Activated effector memory CD4-positive, alpha-beta T cell treated with Interleukin-2 at 50 U/mL for 16 hours (primary cell): ENCODE measurements around the gene AMY2B.
A peak's percentile ranks its signal among the peaks of the same experiment; 100 is the strongest.
"Not testable (repeated sequence)": the region's sequence is repeated elsewhere in the genome, so short reads cannot be mapped to it uniquely, and the experiment has no call there.

ENCODE experiments used
- DNase-seq: peaks from one replicate; pipeline ENCODE4 v3.0.0-alpha.2; 2020

AMY2B gene

DNA sequence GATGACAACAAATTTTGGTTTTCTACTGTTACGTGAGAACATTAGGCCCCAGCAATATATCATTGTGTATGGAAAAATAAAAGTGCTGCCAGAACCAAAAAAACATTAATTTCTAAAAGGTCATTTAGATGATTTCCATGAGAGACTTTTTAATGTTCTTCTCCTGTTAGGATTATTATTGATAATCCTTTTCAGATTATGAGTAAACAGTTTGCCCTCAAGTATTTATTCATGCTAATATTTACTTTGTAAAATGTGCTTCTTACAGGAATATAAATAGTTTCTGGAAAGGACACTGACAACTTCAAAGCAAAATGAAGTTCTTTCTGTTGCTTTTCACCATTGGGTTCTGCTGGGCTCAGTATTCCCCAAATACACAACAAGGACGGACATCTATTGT lies at the start of gene AMY2B:
AMY2B (plus strand) TSS at position 301 of the 400 bp plus-strand sequence; CDS start at position 315, 14 bp downstream.
- not testable (repeated sequence) for DNase-seq

DNA sequence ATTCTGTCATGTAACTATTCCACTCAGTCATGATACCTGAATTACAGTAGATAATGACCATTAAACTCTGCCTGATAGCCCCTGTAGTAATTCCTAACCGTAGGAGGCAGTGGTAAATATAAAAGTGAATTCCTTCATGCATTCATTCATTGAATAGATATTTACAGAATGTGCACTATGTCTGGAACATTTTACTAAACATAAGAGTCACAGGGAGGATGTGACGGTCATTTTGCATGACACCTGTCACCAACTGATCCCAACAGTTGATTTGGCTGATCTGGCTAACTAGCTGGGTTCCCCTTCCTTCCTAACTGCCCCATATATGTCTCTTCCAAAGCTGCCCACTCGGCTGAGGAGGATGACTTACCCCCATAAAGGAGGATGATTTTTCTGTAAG lies 48.0 kb upstream of the AMY2B start:
- no peak for DNase-seq

DNA sequence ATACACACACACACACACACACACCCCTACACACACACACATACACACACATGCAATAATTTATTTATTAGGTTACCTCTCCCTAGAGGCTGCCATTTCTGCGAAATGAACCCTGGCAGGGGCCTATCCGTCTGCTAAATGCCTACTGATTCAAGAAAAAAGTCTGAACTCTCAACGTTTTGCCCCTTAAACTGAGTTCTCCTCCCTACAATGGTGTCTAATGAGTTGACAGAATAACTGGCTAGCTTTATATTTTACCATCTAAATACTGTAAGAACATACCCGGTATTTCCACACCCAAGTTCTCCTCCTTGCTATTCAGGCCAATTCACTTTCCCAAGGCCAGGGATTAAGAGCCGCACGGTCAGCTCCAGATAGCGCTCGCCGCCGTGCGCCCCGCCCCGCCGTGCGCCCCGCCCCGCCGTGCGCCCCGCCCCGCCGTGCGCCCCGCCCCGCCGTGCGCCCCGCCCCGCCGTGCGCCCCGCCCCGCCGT lies 46.2 kb upstream of the AMY2B start:
- DNase-seq, result no peak

DNA sequence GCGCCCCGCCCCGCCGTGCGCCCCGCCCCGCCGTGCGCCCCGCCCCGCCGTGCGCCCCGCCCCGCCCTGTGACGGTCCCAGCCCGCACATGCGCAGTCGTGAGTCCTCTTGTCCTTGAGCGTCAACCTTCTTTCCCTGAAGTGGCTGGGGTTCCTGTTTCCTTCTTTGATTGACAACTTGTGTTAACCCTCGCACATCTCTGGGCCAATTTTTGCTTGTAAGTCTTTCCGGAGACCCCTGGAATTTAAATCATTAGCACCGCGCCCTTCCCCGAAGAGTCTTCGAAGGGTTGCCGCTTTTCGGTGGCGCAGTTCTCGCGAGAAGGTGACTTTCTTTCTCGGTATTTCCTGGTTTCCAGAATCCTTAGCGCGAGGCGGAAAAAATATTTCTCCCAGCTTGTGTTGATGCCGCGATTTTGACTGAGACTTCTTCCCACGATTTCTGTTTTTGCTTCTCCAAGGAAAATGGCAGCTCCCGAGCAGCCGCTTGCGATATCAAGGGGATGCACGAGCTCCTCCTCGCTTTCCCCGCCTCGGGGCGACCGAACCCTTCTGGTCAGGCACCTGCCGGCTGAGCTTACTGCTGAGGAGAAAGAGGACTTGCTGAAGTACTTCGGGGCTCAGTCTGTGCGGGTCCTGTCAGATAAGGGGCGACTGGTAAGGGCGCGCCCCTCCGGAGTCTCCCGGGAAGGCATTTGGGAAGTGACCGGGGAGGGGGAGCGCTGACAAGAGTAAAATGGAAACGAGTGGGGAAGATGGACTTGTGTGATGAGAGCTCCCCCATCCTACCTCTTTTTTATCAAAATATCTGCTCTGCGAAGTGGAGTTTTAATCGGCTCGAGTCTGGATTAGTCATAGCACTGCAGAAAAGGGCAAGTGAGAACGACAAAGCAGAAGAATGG lies 45.5 kb upstream of the AMY2B start, which contains the start of gene RNPC3:
RNPC3 (plus strand) TSS at position 93 of the 901 bp plus-strand sequence; CDS start at position 465, 372 bp downstream.
- DNase-seq, result peak; percentile 67

DNA sequence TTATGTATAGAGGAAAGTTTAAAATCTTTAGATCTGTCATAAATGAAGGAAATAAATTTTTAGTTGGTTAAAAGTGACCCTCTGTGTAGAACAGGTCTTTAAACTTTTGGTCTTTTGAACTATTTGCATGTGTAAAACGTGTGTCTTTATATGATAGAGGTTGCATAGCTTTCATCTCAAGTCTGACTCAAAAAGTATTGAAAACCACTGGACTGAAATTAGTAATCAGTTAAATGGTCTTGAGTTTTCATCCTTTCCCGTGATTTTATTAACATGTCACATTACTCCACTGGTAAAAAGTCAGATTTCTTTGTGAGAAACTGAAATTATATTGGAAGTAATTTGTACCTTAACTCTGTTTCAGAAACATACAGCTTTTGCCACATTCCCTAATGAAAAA lies 44.1 kb upstream of the AMY2B start:
- no peak for DNase-seq

DNA sequence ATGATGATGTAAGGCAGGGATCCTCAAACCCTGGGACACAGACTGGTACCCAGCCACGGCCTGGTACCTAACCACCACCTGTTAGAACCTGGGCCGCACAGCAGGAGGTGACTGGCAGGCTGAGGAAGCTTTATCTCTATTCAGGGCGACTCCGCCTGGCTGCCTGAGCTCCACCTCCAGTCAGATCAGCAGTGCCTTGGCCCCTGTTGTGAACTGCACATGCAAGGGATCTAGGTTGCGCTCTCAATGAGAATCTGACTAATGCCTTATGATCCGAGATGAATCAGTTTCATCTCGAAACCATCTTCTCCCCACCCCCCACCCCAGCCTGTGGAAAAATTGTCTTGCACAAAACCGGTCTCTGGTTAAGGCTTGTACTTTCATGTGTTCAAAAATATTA lies 41.6 kb upstream of the AMY2B start:
- DNase-seq, result peak; percentile 13

DNA sequence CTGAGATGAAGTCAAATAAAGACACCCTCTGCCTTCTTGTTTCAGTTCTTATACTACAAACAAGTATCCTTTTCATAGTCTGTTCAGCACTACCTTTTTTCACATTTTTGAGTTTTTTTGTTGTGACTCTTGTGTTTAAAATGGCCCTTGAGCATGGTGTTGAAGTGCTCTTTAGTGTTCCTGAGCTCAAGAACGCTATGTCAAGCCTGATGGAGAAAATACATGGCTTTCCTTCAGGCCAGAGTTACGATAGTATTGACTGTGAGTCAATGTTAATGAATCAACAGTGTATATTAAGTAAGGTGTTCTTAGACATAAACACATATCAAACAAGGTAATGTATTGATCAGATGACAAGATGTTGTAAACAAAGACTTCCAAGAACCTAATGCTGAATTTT lies 33.2 kb upstream of the AMY2B start:
- no peak for DNase-seq

DNA sequence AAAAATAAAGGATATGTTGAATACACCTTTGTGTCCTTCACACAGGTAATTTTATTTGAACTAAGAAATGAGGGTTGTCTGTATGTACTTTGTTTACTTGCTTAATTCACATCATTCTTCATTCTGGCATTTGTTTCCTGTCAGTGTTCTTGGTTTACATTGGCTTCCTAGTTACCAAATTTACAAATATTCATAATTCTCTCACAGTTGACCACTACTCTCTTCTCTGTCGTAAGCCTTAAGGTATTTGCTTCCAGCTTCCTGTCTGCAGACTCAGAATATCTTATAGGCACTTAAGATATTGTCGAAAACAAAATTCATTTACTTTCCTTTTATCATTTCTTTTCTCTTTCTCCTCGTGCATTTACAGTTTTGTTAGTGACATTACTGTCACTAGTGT lies 30.0 kb upstream of the AMY2B start:
- DNase-seq, result no peak

DNA sequence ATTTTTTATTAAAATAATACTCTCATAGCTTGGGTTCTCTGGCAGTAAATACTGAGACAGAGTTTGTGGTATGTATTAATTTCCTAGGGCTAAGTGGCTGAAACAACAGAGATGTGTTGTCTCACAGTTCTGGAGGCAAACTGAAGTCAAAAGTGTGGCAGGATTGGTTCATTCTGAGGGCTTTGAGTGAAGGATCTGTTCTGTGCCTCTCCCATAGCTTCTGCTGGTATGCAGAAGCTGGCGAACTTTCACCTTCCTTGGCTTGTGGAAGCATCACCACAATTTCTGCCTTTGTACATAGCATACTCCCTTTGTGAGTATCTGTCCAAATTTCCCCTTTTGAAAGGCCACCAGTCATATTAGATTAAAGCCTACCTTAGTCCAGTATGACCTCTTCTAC lies 24.9 kb upstream of the AMY2B start:
- no peak for DNase-seq

DNA sequence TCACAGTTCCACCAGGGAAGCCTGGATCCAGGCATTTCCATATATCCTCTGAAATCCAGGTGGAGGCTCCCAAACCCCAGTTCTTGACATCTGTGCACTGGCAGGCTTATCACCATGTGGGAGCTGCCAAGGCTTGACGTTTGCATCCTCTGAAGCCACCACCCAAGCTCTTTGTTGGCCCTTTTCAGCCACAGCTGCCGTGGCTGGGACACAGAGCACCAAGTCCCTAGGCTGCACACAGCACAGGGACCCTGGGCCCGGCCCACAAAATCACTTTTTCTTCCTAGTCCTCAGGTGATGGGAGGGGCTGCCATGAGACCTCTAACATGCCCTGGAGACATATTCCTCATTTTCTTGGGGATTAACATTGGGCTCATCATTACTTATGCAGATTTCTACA lies 23.5 kb upstream of the AMY2B start:
- no peak for DNase-seq

DNA sequence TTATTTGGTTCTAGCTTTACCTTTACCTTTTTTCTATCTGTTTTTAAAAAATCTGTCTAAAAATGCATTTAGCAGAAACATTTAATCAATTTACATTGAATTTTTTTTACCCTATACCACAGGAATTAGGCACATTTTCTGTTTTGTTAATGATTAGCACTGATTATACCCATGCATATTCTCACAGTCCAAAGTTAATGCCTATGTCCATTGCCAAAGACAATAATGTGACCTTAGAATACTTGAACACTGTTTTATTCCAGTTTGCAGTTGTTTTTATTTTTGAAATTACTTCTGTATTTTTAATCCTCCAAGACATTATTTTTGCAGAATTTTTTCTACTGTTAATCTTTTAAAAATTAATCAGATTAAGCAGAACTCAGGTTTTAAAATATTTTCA lies 11.0 kb upstream of the AMY2B start:
- DNase-seq, result no peak

DNA sequence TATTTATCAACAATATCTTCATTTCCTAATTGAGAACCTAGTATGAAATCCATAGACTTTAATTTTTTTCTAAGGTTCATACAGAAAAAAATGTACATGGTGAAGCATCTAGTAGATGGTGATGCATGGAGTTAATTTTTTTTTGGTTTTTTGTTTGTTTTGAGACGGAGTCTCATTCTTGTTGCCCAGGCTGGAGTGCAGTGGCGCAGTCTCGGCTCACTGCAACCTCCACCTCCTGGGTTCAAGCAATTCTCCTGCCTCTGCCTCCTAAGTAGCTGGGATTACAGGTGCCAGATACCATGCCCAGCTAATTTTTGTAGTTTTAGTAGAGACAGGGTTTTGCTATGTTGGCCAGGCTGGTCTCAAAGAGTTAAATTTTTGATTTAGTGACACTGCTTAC lies 10.3 kb upstream of the AMY2B start:
- DNase-seq, result not testable (repeated sequence)

DNA sequence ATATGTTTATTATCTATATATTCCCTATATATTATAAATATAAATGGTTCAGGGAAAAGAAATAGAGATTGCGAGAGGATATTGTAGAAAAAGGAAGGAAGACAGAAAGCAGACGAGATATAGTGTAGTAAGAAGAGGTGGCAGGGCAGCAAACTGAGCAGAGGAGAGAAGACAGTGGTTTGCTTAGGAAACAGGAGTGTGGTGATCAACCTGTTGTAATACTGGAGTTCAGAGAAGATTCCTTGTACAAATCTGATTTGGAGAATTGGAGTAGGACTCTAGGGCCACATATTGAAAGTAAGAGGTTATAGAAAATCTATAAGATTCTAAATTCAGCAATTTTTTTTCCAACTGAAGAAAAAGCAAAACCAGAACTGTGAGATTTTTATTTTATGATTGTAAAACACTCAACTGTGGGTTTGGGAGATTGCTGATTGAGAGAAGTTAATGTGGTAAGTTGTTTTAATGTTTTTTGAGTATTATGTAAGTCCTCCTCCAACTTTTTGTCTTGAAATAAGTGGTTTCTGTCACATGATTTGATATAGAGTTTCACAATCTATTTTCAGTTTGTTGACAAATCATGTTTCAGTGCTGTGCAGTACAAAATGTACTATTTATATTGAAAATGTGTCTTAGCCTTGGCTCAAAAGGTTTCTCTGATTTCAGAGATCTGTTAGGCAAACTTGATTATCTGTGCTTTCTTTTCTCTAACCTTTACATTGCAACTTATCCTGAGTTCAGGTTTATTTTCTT lies 9.6 kb upstream of the AMY2B start:
- no peak for DNase-seq

DNA sequence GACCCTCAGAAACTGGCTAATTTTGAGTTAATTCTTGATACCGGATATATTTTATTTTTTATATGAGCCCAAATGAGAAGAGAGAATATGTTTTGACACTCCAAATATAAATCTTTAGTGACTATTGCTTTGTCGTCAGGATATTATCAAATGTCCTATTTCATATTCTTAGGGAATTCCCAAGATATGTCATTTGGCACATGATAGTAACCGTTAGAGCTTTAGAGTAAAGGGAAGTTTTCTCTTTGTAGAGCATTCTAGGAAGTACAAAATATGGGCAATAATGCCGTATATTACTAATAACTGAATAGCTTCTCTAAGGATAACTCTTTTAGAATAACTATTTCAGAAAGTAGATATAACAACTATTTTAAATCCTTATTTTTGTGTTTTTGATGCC lies 8.3 kb upstream of the AMY2B start:
- DNase-seq, result no peak

DNA sequence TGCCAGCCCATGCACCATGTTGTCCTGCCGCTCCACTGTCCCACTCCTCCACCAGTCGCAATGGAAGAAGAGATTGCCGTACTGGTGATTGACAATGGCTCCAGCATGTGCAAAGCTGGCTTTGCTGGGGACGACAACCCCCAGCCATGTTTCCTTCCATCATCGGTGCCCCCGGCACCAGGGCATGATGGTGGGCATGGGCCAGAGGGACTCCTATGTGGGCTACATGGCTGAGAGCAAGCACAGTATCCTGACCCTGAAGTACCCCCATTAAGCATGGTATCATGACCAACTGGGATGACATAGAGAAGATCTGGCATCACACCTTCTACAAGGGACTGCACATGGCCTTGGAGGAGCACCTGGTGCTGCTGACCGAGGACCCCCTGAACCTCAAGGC lies 1.9 kb upstream of the AMY2B start:
- no peak for DNase-seq

DNA sequence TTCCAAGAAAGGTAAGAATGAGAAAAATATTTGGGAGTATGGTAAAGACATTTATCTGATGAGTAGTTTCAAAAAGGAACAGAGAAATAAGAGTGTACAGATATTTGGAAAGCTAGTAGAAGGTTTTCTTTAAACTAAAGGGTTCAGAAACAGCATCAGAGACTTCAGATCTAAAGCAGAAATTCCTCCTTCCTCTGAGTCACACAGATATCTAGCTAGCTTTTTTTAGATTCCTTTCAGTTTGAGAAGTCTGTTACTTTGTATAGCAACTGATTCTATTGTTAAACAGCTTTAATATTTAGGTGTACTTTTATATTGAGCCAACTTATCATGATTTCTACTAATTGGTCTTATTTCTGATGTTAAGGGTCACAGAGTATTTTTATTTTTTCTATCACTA lies 4.7 kb downstream of the AMY2B start:
- DNase-seq, result no peak

DNA sequence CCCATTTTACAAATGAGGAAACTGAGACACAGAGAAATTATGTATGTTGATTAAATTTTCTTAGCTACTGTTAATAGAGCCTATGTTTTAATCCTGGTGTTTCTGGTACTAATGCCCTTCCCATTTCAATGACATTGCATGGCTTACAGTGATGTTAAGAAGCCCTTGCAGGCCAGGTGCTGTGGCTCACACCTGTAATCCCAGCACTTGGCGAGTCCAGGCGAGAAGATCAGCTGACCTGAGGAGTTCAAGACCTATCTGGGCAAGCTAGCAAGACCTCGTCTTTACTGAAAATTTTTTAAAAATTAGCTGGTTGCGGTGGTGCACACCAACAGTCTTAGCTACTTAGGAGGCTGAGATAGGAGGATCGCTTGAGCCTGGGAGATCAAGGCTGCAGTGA lies 5.4 kb downstream of the AMY2B start:
- not testable (repeated sequence) for DNase-seq

DNA sequence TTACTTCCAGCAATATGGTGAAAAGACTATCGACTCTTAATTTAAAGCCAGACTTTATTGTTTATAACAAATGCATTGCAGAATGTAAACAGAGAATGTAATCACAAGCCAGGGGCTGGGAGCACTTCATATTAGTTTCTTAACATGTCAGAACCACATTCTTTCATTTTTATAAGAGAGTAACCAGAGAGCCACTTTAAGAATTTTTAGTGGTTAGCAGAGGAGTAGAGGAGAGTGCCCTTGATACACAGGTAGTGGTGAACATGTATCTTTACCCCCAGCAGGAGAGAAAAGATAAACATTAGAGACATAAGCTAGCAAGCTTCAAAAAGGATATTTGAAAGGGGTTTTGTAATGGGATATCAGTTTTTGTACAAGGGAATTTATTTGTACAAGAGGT lies 11.1 kb downstream of the AMY2B start:
- no peak for DNase-seq

DNA sequence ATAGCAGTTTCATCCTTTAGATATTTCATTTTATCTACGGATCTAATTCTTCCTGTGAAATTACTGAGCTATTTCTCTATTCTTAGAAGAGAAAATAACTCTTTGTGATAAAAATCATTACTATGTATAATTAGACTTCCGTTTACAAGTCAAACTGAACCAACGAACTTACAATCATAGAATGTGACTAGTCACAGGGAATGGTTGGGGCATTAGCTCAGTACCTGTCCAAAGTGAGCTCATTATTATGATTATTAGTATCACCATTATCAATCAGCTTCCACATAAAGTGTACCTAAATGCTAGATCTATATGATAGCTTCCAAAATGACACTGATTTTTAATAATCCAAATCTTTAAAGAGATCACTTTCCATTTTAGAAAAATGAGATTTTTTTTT lies 12.5 kb downstream of the AMY2B start:
- no peak for DNase-seq

DNA sequence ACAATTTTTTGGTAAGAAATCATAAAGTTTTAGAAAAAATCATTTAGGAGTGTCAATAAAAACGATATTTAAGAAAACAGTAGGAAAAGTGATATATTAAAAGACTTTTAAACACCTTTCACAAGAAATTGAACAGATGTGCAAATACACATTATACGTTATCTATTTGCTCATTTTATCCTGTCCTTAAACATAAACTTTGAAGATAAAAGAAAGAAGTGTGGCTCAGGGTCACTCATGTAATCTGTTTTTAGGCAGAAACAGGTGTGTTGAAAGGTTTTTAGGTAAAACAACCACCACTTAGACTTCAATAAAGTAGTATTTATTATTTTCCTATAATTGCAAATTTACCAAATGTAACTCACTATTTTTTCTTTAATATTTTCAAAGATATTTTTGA lies 13.1 kb downstream of the AMY2B start:
- DNase-seq, result no peak

DNA sequence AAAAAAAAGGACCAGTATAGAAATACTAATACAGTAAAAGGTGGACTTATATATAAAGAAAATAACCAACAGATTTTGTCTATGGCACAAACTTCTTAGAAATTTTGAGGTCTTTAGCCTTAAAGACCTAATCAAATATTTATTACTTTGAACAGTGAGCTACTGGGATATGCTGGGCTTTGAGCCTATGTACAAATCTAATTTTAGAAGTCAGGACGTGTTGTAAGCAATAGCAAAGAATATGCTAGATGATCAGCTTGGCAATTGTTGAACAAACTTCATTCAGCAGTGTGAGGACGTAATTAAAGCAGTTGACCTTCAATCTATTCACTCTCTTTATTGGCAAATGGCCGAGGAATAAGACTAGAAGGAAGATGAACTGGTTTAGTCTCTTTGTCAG lies 31.4 kb downstream of the AMY2B start:
- not testable (repeated sequence) for DNase-seq

DNA sequence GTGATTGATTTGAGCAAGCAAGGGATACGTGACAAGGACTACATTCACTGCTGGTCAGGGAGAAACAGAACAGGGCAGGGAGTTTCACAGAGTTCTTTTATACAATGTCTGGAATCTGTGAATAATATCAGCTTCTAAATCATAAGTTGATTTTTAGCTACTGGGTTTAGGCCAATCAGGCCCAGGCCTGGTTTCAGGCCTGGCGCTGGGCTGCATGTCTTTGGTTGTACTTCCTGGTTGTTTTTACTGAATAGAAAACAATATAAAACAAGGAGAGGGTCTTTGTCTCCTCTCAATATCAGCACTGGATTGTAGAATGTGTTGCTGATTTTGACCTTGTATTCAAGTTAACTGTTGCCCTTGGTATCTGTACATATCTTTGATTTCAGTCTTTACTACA lies 45.0 kb downstream of the AMY2B start:
- DNase-seq, result no peak

DNA sequence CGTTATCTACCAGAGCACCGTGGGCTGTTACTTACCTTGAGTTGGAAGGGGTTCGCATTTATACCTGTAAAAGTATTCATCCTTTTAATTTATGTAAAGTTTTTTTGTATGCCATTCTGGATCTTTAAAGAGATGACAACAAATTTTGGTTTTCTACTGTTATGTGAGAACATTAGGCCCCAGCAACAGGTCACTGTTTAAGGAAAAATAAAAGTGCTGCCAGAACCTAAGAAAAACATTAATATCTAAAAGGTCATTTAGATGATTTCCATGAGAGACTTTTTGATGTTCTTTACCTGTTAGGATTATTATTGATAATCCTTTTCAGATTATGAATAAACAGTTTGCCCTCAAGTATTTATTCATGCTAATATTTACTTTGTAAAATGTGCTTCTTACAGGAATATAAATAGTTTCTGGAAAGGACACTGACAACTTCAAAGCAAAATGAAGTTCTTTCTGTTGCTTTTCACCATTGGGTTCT lies 45.6 kb downstream of the AMY2B start, which contains the start of gene AMY2A:
AMY2A (plus strand) TSS at position 434 of the 484 bp plus-strand sequence; CDS start at position 448, 14 bp downstream.
- DNase-seq, result not testable (repeated sequence)

DNA sequence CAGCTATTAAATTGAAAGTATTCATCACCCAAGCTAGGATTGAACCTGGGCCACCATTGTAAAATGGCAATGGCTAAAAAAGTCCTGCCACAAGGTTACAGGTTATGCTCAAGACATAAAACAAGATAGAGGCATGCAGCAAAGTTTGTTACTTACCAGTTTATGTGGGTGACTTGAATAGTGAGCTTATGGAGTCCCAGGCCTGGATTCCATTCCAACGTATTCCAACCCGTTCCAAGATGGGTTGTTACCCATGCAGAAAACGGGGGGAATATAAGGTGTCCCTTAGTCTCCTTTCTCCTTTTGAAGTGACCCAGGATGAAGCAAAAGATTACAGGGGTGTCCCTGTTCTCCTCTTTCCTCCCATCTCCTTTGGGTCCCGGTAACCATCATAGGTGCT lies 56.0 kb downstream of the AMY2B start:
- DNase-seq, result not testable (repeated sequence)
